ENCODE data around the gene ASB8. TPM values are rescaled to one million over a fixed set of nuclear protein-coding genes. Genes with fewer than 3 reads are reported as not detected.

Gene ASB8
- total RNA-seq, 1 experiment from 2014 or later = 17.1 TPM

- POLR2A ChIA-PET = no interaction called here
- H3K27ac ChIP-seq (ENCODE audit: low read length) = no peak overlapping the region
- intact Hi-C loops (cut with micrococcal nuclease; ENCODE audit: unreplicated experiment) = no loop called here
- H3K9me3 ChIP-seq (ENCODE audit: control insufficient read depth, insufficient read depth, low read depth, low read length) = peaks cover 10% of the 10 kb centered on the region; the same call in 1 of the 2 replicates
- no peaks in the 10 kb centered on the region for H3K27me3 ChIP-seq (ENCODE audit: control insufficient read depth, insufficient read depth, low read length)
- no peaks in the 10 kb centered on the region for H3K36me3 ChIP-seq (ENCODE audit: control insufficient read depth, insufficient read depth, low read length)
- CTCF ChIA-PET = no interaction called here
- in situ Hi-C loops (cut with HindIII; ENCODE audit: low pct_unique_long_range_greater_than_20kb, low sequenced_read_pairs) = no loop called here
- DNase-seq (ENCODE audit: low read depth, low spot score) (no peak), ATAC-seq (no peak)
- peaks cover 12% of the 10 kb centered on the region for H3K4me1 ChIP-seq (ENCODE audit: control insufficient read depth, insufficient read depth, low read length)
- no peak overlapping the region for H3K4me3 ChIP-seq (ENCODE audit: low read depth in 2 of 2, low read length in 2 of 2)
- TF ChIP-seq SIN3A (IDR thresholded peaks at IDR 0.05; ENCODE audit: borderline replicate concordance, insufficient read depth, low read depth, low read length) (no peak), CTCF (IDR thresholded peaks at IDR 0.05) (no peak), TCF7L2 (IDR thresholded peaks at IDR 0.05; ENCODE audit: low read depth, low read length) (no peak), POLR2AphosphoS5 (IDR thresholded peaks at IDR 0.05; ENCODE audit: low read depth, low read length) (no peak), REST (IDR thresholded peaks at IDR 0.05; ENCODE audit: insufficient read depth in 1 of 2, low read depth in 2 of 2, low read length in 1 of 2) (no peak)
- BruUV-seq (replicated peaks) = no TSS peak
Observed at GRCh38 chr12:48202766-48203165, 45.5 kb upstream of the ASB8 start.

GRCh38 chr12:48201516-48201915, 44.2 kb upstream of the ASB8 start:
- Histone ChIP-seq H3K4me3 (ENCODE audit: low read depth in 2 of 2, low read length in 2 of 2) (no peak overlapping the region), H3K36me3 (ENCODE audit: control insufficient read depth, insufficient read depth, low read length) (no peaks in the 10 kb centered on the region), H3K9me3 (ENCODE audit: control insufficient read depth, insufficient read depth, low read depth, low read length) (peaks cover 9% of the 10 kb centered on the region; the same call in 1 of the 2 replicates), H3K4me1 (ENCODE audit: control insufficient read depth, insufficient read depth, low read length) (peaks cover 19% of the 10 kb centered on the region), H3K27ac (ENCODE audit: low read length) (no peak overlapping the region), H3K27me3 (ENCODE audit: control insufficient read depth, insufficient read depth, low read length) (no peaks in the 10 kb centered on the region)
- BruUV-seq (replicated peaks) = no TSS peak
- POLR2A ChIA-PET = interaction anchor here (0.5 to 0.6 kb wide), 2 partner anchors 162 to 209 kb away, joined by 3 to 10 read pairs; no protein-coding TSS in a partner anchor
- DNase-seq (ENCODE audit: low read depth, low spot score) = no peak
- CTCF ChIA-PET = no interaction called here
- TF ChIP-seq SIN3A (IDR thresholded peaks at IDR 0.05; ENCODE audit: borderline replicate concordance, insufficient read depth, low read depth, low read length) (no peak), POLR2AphosphoS5 (IDR thresholded peaks at IDR 0.05; ENCODE audit: low read depth, low read length) (no peak), TCF7L2 (IDR thresholded peaks at IDR 0.05; ENCODE audit: low read depth, low read length) (no peak), REST (IDR thresholded peaks at IDR 0.05; ENCODE audit: insufficient read depth in 1 of 2, low read depth in 2 of 2, low read length in 1 of 2) (no peak), CTCF (IDR thresholded peaks at IDR 0.05) (no peak)
- ATAC-seq = no peak
- in situ Hi-C loops (cut with HindIII; ENCODE audit: low pct_unique_long_range_greater_than_20kb, low sequenced_read_pairs) (no loop called here), intact Hi-C loops (cut with micrococcal nuclease; ENCODE audit: unreplicated experiment) (no loop called here)
